Keratinocyte (primary cell): ENCODE data around the gene ABR. TPM values are rescaled to one million over a fixed set of nuclear protein-coding genes. Genes with fewer than 3 reads are reported as not detected.

Source experiments
- DNase-seq: peaks from one replicate; pipeline ENCODE4 v3.0.0-alpha.2; 2011; ENCODE audit warnings: low read depth, missing footprints, low spot score
- FAIRE-seq: peaks from 2 replicates; lab custom pipeline; 2011; peaks lifted over from hg19 to GRCh38; lab: Jason Lieb, UNC
- H2AFZ ChIP-seq: 2 replicates; pipeline ENCODE4 v1.6.0; 2012; ENCODE audit warnings: low read length, control low read depth, inconsistent platforms; ENCODE audit not compliant: control insufficient read depth
- H3K27ac ChIP-seq: 2 replicates; pipeline ENCODE4 v1.5.1; 2011; ENCODE audit warnings: low read length; ENCODE audit not compliant: control insufficient read depth, insufficient read depth
- H3K27me3 ChIP-seq: 3 replicates; pipeline ENCODE4 v1.6.0; 2011; ENCODE audit warnings: low read length; ENCODE audit not compliant: control insufficient read depth, insufficient read depth; ENCODE audit errors: extremely low read depth
- H3K36me3 ChIP-seq, 2 experiments: 2 replicates in 1 of 2; 3 replicates in 1 of 2; pipeline ENCODE4 v1.5.1; 2011; ENCODE audit warnings: low read length in 2 of 2, mild to moderate bottlenecking in 1 of 2; ENCODE audit not compliant: control insufficient read depth in 2 of 2, insufficient read depth in 2 of 2; ENCODE audit errors: extremely low read depth in 1 of 2
- H3K4me1 ChIP-seq: 3 replicates; pipeline ENCODE4 v1.5.1; 2011; ENCODE audit warnings: low read length; ENCODE audit not compliant: control insufficient read depth, insufficient read depth; ENCODE audit errors: extremely low read depth
- H3K4me2 ChIP-seq: 3 replicates; pipeline ENCODE4 v1.6.0; 2011; ENCODE audit warnings: low read depth, low read length; ENCODE audit not compliant: control insufficient read depth, insufficient read depth; ENCODE audit errors: extremely low read depth
- H3K4me3 ChIP-seq, 3 experiments: fragments of 200-600 bp in 1 of 3; sonication (generic) in 1 of 3; 2 replicates in 2 of 3; 3 replicates in 1 of 3; pipeline ENCODE4 v1.5.1; 2011 to 2016; ENCODE audit warnings: low read length in 3 of 3, mild to moderate bottlenecking in 3 of 3, control low read depth in 2 of 3, inconsistent platforms in 1 of 3, low read depth in 1 of 3, mixed read lengths in 1 of 3, mixed run types in 1 of 3, moderate library complexity in 1 of 3; ENCODE audit not compliant: control insufficient read depth in 2 of 3, insufficient read depth in 2 of 3; ENCODE audit errors: extremely low read depth in 1 of 3
- H3K79me2 ChIP-seq: 2 replicates; pipeline ENCODE4 v1.6.0; 2012; ENCODE audit warnings: low read length; ENCODE audit not compliant: control insufficient read depth, insufficient read depth
- H3K9ac ChIP-seq: 3 replicates; pipeline ENCODE4 v1.6.0; 2011; ENCODE audit warnings: low read length; ENCODE audit not compliant: control insufficient read depth, insufficient read depth; ENCODE audit errors: extremely low read depth
- H3K9me1 ChIP-seq: 3 replicates; pipeline ENCODE4 v1.6.0; 2011; ENCODE audit warnings: low read length; ENCODE audit not compliant: control insufficient read depth, insufficient read depth; ENCODE audit errors: extremely low read depth
- H3K9me3 ChIP-seq: 2 replicates; pipeline ENCODE4 v1.5.1; 2012; ENCODE audit warnings: low read depth, low read length; ENCODE audit not compliant: control insufficient read depth
- H4K20me1 ChIP-seq: 3 replicates; pipeline ENCODE4 v1.6.0; 2011; ENCODE audit warnings: low read length; ENCODE audit not compliant: control insufficient read depth, insufficient read depth; ENCODE audit errors: extremely low read depth
- CTCF ChIP-seq, 3 experiments: IDR thresholded peaks in 1 of 3; conservative IDR thresholded peaks in 1 of 3; optimal IDR thresholded peaks in 1 of 3; 2 replicates in 2 of 3; 3 replicates in 1 of 3; pipeline versions ENCODE3 to v1.5.1; 2011; ENCODE audit warnings: low read length in 3 of 3, mild to moderate bottlenecking in 3 of 3, moderate library complexity in 2 of 3, control low read depth in 1 of 3, inconsistent platforms in 1 of 3; ENCODE audit not compliant: insufficient read depth in 2 of 3; ENCODE audit errors: extremely low read depth in 1 of 3
- EZH2 ChIP-seq: IDR thresholded peaks from one replicate; pipeline ENCODE4 v1.6.1; 2012; ENCODE audit warnings: inconsistent platforms, mild to moderate bottlenecking, low read length, moderate library complexity
- dilution Hi-C: fragments of 300-500 bp; cut with MboI; formaldehyde crosslinking; loops from one replicate; pipeline ENCODE4 v1.7.0; 2020; ENCODE audit warnings: low sequenced_read_pairs; ENCODE audit not compliant: extremely low pct_ligation_motif_present
- polyA plus RNA-seq, 5 experiments: library from polyadenylated mRNA; depleted of rRNA in 3 of 5; stranded (reverse) in 3 of 5; stranded (forward) in 1 of 5; unstranded in 1 of 5; fragments of >200 nt; gene quantifications; 1 replicate in 1 of 5; 2 replicates in 3 of 5; 3 replicates in 1 of 5; pipeline versions ENCODE4 v1.2.1 to v1.2.3, GENCODE V29; 2011 to 2012; ENCODE audit warnings: missing spikeins in 2 of 5, low read depth in 1 of 5, low replicate concordance in 1 of 5

Gene ABR
- polyA plus RNA-seq, 1 donor (not counting 4 experiments of a cell fraction or from before 2014, with no cell fraction given): 17.3 TPM

GRCh38 chr17:980406-981291 lies 199.1 kb downstream of the ABR start:
- dilution Hi-C loops: loop anchor here (25.0 kb wide), 1 partner anchor 193 kb away; the partner anchor contains the start of genes GLOD4 and MRM3
- H3K4me1 ChIP-seq: peaks cover 27% of the 10 kb centered on the region
- peak overlapping the region; percentile 76 for H3K4me2 ChIP-seq
- H3K9me1 ChIP-seq: no peaks in the 10 kb centered on the region
- FAIRE-seq (peak; percentile 81), DNase-seq (no peak)
- H3K9ac ChIP-seq: no peak overlapping the region
- H2AFZ ChIP-seq: no peak overlapping the region
- TF ChIP-seq EZH2 (no peak), CTCF (optimal IDR thresholded peaks at IDR 0.05 in 1 of 3, IDR thresholded peaks at IDR 0.05 in 1 of 3, conservative IDR thresholded peaks at IDR 0.05 in 1 of 3; ENCODE audit: extremely low read depth in 1 of 3, insufficient read depth in 2 of 3, low read length in 3 of 3) (peak; percentile 72 to 80 (median 74))
- H3K27me3 ChIP-seq: no peaks in the 10 kb centered on the region
- no peaks in the 10 kb centered on the region for H3K36me3 ChIP-seq
- no peaks in the 10 kb centered on the region for H3K9me3 ChIP-seq
- no peak overlapping the region for H3K27ac ChIP-seq
- H3K79me2 ChIP-seq: peaks cover 37% of the 10 kb centered on the region
- H4K20me1 ChIP-seq: no peaks in the 10 kb centered on the region
- peak overlapping the region in 2 of 3 experiments; percentile 54 to 59 for H3K4me3 ChIP-seq

- H2AFZ ChIP-seq: peak within 1 kb of the TSS; percentile 63
- H3K27me3 ChIP-seq: no peaks in the 10 kb centered on the region
- dilution Hi-C loops: loop anchor here (25.0 kb wide), 1 partner anchor 192 kb away; the partner anchor contains the start of genes GLOD4 and MRM3
- H3K4me2 ChIP-seq: peak within 1 kb of the TSS; percentile 95
- no peaks in the 10 kb centered on the region for H3K9me1 ChIP-seq
- H3K4me1 ChIP-seq: peaks cover 35% of the 10 kb centered on the region
- H3K27ac ChIP-seq: peak within 1 kb of the TSS; percentile 89
- peak within 1 kb of the TSS; percentile 92 for H3K9ac ChIP-seq
- peaks cover 46% of the 10 kb centered on the region for H3K79me2 ChIP-seq
- H3K4me3 ChIP-seq: peak within 1 kb of the TSS; percentile 91 to 97 (median 96)
- DNase-seq (no peak), FAIRE-seq (no peak)
- peaks cover 5% of the 10 kb centered on the region for H4K20me1 ChIP-seq
- TF ChIP-seq CTCF (optimal IDR thresholded peaks at IDR 0.05 in 1 of 3, IDR thresholded peaks at IDR 0.05 in 1 of 3, conservative IDR thresholded peaks at IDR 0.05 in 1 of 3; ENCODE audit: extremely low read depth in 1 of 3, insufficient read depth in 2 of 3, low read length in 3 of 3): peak in 2 of 3 experiments; percentile 32 to 38
- no peak for TF ChIP-seq EZH2
- no peaks in the 10 kb centered on the region for H3K36me3 ChIP-seq
- H3K9me3 ChIP-seq: no peaks in the 10 kb centered on the region
Measured at GRCh38 chr17:979539-980405, 200.0 kb downstream of the ABR start, which contains the start of gene NXN. NXN (minus strand) TSS chr17:979776.
